H1 (cell line): ENCODE measurements around the gene GALNT13. TPM values are rescaled to one million over a fixed set of nuclear protein-coding genes. Genes with fewer than 3 reads are reported as not detected.

Source experiments
- PHF8 ChIP-seq: fragments of 200-600 bp; sonication (generic); conservative IDR thresholded peaks from 2 replicates; pipeline ENCODE4 v1.7.1; 2012; ENCODE audit warnings: low read depth, mild to moderate bottlenecking, inconsistent platforms, low read length, moderate library complexity
- polyA plus RNA-seq, 7 experiments: library from polyadenylated mRNA; depleted of rRNA in 3 of 7; stranded (reverse) in 5 of 7; unstranded in 2 of 7; fragments of >200 nt in 5 of 7; fragments of 200-250 nt in 2 of 7; gene quantifications; 1 replicate in 5 of 7; 2 replicates in 1 of 7; 4 replicates in 1 of 7; pipeline versions ENCODE4 v1.2.1 to v1.2.3, GENCODE V29; 2011 to 2013; ENCODE audit warnings: missing spikeins in 2 of 7, mixed read lengths in 2 of 7
- total RNA-seq: library from RNA; stranded (reverse); fragmentation: NEBNext Ultra II Directional; extraction: Animal tissue kit (Norgen Biotek cat#: 25700); gene quantifications from 2 replicates; pipeline ENCODE4 v1.2.1, GENCODE V29; 2021

GALNT13 gene
- total and polyA plus RNA-seq, 2 of the 8 experiments (the other 6 are each of a cell fraction or from before 2014, with no cell fraction given), result 3.2 to 9.6 TPM

DNA sequence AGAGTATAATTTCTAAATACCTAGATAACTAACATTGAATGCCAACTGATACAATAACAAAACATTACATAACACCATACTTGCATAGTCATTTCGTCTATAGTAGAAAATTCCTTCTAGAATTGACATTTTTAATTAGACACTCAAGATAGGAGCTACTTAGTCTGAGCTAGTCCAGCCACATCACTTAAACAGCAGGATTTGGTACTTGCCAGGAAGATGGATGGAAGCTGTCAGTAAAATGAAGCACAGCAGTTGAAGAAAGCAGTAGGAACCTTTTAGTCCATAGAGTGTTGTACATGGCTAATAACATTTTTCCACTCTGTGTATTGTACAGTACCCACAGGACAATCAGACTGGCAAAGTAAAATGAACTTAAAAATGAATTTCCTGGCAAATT, 372.0 kb downstream of the GALNT13 start (continued):
- no peak for TF ChIP-seq PHF8
